ENCODE measurements around the gene FST. TPM values are rescaled to one million over a fixed set of nuclear protein-coding genes. Genes with fewer than 3 reads are reported as not detected.

The FST gene
- 1.3 to 2.0 TPM (median 1.6 TPM) in 5 replicates for total RNA-seq (2022; extraction: Qiagen RNA extraction)

GRCh38 chr5:53480416-53481158 lies at the start of gene FST:
FST (plus strand) TSS chr5:53480629; CDS start chr5:53480792, 163 bp downstream.

Other genes starting within 250 kb of the FST start
- gene NDUFS4, start 80.0 kb downstream of the FST start, total RNA-seq (2022; extraction: Qiagen RNA extraction) = 104 to 128 TPM (median 107 TPM) in 5 replicates